Muscle layer of colon (tissue), 2 donors: ENCODE data around the gene MANSC4.

Experiments
- H3K27ac ChIP-seq: one replicate; pipeline ENCODE4 v1.7.0; 2013; ENCODE audit warnings: low read depth, mild to moderate bottlenecking, low read length, moderate library complexity
- H3K27me3 ChIP-seq, 2 donors: one replicate each; pipeline ENCODE4 v1.7.0; 2013; ENCODE audit warnings: low read length in 2 of 2, mild to moderate bottlenecking in 2 of 2; ENCODE audit not compliant: insufficient read depth in 2 of 2, control insufficient read depth in 1 of 2
- H3K36me3 ChIP-seq: one replicate; pipeline ENCODE4 v1.7.0; 2013; ENCODE audit warnings: mild to moderate bottlenecking, low read length; ENCODE audit not compliant: insufficient read depth
- H3K4me1 ChIP-seq: one replicate; pipeline ENCODE4 v1.7.0; 2013; ENCODE audit warnings: mild to moderate bottlenecking, low read length; ENCODE audit not compliant: insufficient read depth
- H3K4me3 ChIP-seq, 2 donors: one replicate each; pipeline ENCODE4 v1.7.0; 2013; ENCODE audit warnings: low read length in 2 of 2, low read depth in 1 of 2, mild to moderate bottlenecking in 1 of 2, moderate library complexity in 1 of 2
- H3K9ac ChIP-seq: one replicate; pipeline ENCODE4 v1.7.0; 2013; ENCODE audit warnings: low read length
- H3K9me3 ChIP-seq: one replicate; pipeline ENCODE4 v1.7.0; 2013; ENCODE audit warnings: mild to moderate bottlenecking, low read length
- donor health status: abdominal sarcoma.
- donor health status: Adenocarcinoma of cecum.

MANSC4 gene

GRCh38 chr12:27814851-27815591, 35.0 kb upstream of the MANSC4 start:
- H3K4me1 ChIP-seq, result peaks cover 4% of the 10 kb centered on the region
- H3K9me3 ChIP-seq, result no peaks in the 10 kb centered on the region
- no peak overlapping the region for H3K9ac ChIP-seq
- no peaks in the 10 kb centered on the region for H3K36me3 ChIP-seq
- H3K27me3 ChIP-seq, result no peaks in the 10 kb centered on the region
- no peak overlapping the region for H3K4me3 ChIP-seq
- no peak overlapping the region for H3K27ac ChIP-seq

- Histone ChIP-seq H3K27me3 (no peaks in the 10 kb centered on the region), H3K9me3 (no peaks in the 10 kb centered on the region), H3K27ac (no peak overlapping the region)
Observed at GRCh38 chr12:27814411-27814810, 34.4 kb upstream of the MANSC4 start.

GRCh38 chr12:27812502-27812901, 32.5 kb upstream of the MANSC4 start:
- Histone ChIP-seq H3K27me3 (no peaks in the 10 kb centered on the region), H3K9me3 (no peaks in the 10 kb centered on the region), H3K9ac (no peak overlapping the region), H3K27ac (no peak overlapping the region), H3K4me3 (no peak overlapping the region), H3K36me3 (no peaks in the 10 kb centered on the region), H3K4me1 (no peaks in the 10 kb centered on the region)

More at GRCh38 chr12:27814411-27814810, 34.4 kb upstream of the MANSC4 start:
- Histone ChIP-seq H3K4me1 (peaks cover 4% of the 10 kb centered on the region), H3K4me3 (no peak overlapping the region), H3K36me3 (no peaks in the 10 kb centered on the region), H3K9ac (no peak overlapping the region)

GRCh38 chr12:27810756-27811155, 30.7 kb upstream of the MANSC4 start:
- Histone ChIP-seq H3K27ac (no peak overlapping the region), H3K36me3 (no peaks in the 10 kb centered on the region), H3K27me3 (no peaks in the 10 kb centered on the region), H3K4me3 (no peak overlapping the region), H3K9me3 (no peaks in the 10 kb centered on the region), H3K9ac (no peak overlapping the region), H3K4me1 (no peaks in the 10 kb centered on the region)

GRCh38 chr12:27808841-27809240, 28.8 kb upstream of the MANSC4 start:
- no peak overlapping the region for H3K4me3 ChIP-seq
- H3K27me3 ChIP-seq, result no peaks in the 10 kb centered on the region
- no peak overlapping the region for H3K9ac ChIP-seq
- H3K36me3 ChIP-seq, result no peaks in the 10 kb centered on the region
- no peaks in the 10 kb centered on the region for H3K9me3 ChIP-seq
- no peak overlapping the region for H3K27ac ChIP-seq
- peaks cover 7% of the 10 kb centered on the region for H3K4me1 ChIP-seq

GRCh38 chr12:27807063-27807703, 27.1 kb upstream of the MANSC4 start:
- no peak overlapping the region for H3K9ac ChIP-seq
- peaks cover 7% of the 10 kb centered on the region for H3K4me1 ChIP-seq
- H3K36me3 ChIP-seq, result no peaks in the 10 kb centered on the region
- H3K27ac ChIP-seq, result no peak overlapping the region
- no peaks in the 10 kb centered on the region for H3K27me3 ChIP-seq
- no peaks in the 10 kb centered on the region for H3K9me3 ChIP-seq
- H3K4me3 ChIP-seq, result no peak overlapping the region

- no peak overlapping the region for H3K9ac ChIP-seq
- H3K27ac ChIP-seq, result no peak overlapping the region
- H3K27me3 ChIP-seq, result no peaks in the 10 kb centered on the region
- no peaks in the 10 kb centered on the region for H3K9me3 ChIP-seq
- no peaks in the 10 kb centered on the region for H3K36me3 ChIP-seq
- H3K4me1 ChIP-seq, result peaks cover 7% of the 10 kb centered on the region
- no peak overlapping the region for H3K4me3 ChIP-seq
Observed at GRCh38 chr12:27806259-27806658, 26.2 kb upstream of the MANSC4 start.

GRCh38 chr12:27805238-27805637, 25.2 kb upstream of the MANSC4 start:
- no peaks in the 10 kb centered on the region for H3K36me3 ChIP-seq
- no peak overlapping the region for H3K4me3 ChIP-seq
- H3K27me3 ChIP-seq, result no peaks in the 10 kb centered on the region
- no peak overlapping the region for H3K9ac ChIP-seq
- H3K4me1 ChIP-seq, result peaks cover 7% of the 10 kb centered on the region
- no peaks in the 10 kb centered on the region for H3K9me3 ChIP-seq
- H3K27ac ChIP-seq, result no peak overlapping the region

GRCh38 chr12:27802936-27803335, 22.9 kb upstream of the MANSC4 start:
- H3K4me3 ChIP-seq, result no peak overlapping the region
- H3K9me3 ChIP-seq, result no peaks in the 10 kb centered on the region
- H3K4me1 ChIP-seq, result peaks cover 7% of the 10 kb centered on the region
- no peak overlapping the region for H3K9ac ChIP-seq
- H3K27me3 ChIP-seq, result no peaks in the 10 kb centered on the region
- no peak overlapping the region for H3K27ac ChIP-seq
- peaks cover 16% of the 10 kb centered on the region for H3K36me3 ChIP-seq

- peaks cover 7% of the 10 kb centered on the region for H3K4me1 ChIP-seq
- no peaks in the 10 kb centered on the region for H3K9me3 ChIP-seq
- H3K27me3 ChIP-seq, result no peaks in the 10 kb centered on the region
- peaks cover 20% of the 10 kb centered on the region for H3K36me3 ChIP-seq
- H3K4me3 ChIP-seq, result no peak overlapping the region
- H3K27ac ChIP-seq, result no peak overlapping the region
- H3K9ac ChIP-seq, result no peak overlapping the region
Observed at GRCh38 chr12:27802511-27802910, 22.5 kb upstream of the MANSC4 start.

GRCh38 chr12:27801630-27802029, 21.6 kb upstream of the MANSC4 start:
- Histone ChIP-seq H3K9me3 (no peaks in the 10 kb centered on the region), H3K27ac (no peak overlapping the region), H3K9ac (no peak overlapping the region), H3K4me3 (no peak overlapping the region), H3K27me3 (no peaks in the 10 kb centered on the region), H3K36me3 (peaks cover 26% of the 10 kb centered on the region), H3K4me1 (peaks cover 7% of the 10 kb centered on the region)

- Histone ChIP-seq H3K27me3 (no peaks in the 10 kb centered on the region), H3K36me3 (peaks cover 26% of the 10 kb centered on the region), H3K9me3 (no peaks in the 10 kb centered on the region), H3K27ac (no peak overlapping the region), H3K4me3 (no peak overlapping the region), H3K9ac (no peak overlapping the region), H3K4me1 (peaks cover 7% of the 10 kb centered on the region)
Observed at GRCh38 chr12:27800819-27801218, 20.8 kb upstream of the MANSC4 start.
